Fibroblast of skin of left quadriceps (primary cell): ENCODE results near the gene OR6C74.

Experiments
- DNase-seq, 2 experiments: peaks; one replicate each; pipeline ENCODE4 v3.0.0-alpha.2; 2013; ENCODE audit warnings: low read depth in 2 of 2

OR6C74 gene

DNA sequence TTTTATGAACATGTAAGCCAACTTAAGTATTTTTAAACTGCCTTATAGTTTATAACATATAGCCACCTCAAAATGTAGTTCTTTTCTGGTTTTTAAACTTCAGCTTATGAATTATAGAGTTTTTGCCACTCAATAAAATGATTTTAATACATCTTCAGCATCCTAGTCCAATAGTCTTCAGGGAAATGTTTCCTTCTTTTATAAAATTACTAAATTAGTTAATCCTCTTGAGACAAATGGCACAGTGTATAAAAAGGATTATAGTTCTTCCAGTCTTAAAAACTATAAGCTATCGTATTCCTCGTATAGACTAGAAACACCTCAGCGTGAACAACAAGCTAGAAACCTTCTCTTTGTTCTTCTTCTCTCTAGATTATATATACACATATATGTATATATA, at the start of gene OR6C74:
Gene OR6C74, plus strand, starts transcription at position 301 of the 400 bp plus-strand sequence. CDS start 2,679 bp downstream, outside the sequence.
- DNase-seq: no peak

- no peak for DNase-seq
Observed at GRCh38 chr12:55220725-55221124, 23.7 kb upstream of the OR6C74 start, which contains the start of gene OR10A7. OR10A7 (plus strand) TSS chr12:55221025; CDS start chr12:55221025, 0 bp downstream.

DNA sequence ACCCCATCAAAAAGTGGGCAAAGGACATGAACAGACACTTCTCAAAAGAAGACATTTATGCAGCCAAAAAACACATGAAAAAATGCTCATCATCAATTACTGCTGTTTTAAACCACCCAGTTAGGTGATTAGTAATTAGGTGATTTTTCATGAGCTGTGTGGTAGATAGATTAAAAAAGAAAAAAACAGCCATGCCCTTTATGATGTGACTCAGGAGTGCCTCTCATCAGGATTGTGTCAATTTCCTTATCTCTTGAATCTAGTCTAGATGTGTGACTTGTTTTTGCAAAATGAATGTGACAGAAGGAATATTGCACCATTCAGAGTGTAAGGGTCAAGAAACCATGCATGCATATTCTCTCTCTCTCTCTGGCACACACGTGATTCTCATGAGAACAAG, 17.9 kb upstream of the OR6C74 start:
- DNase-seq: no peak

DNA sequence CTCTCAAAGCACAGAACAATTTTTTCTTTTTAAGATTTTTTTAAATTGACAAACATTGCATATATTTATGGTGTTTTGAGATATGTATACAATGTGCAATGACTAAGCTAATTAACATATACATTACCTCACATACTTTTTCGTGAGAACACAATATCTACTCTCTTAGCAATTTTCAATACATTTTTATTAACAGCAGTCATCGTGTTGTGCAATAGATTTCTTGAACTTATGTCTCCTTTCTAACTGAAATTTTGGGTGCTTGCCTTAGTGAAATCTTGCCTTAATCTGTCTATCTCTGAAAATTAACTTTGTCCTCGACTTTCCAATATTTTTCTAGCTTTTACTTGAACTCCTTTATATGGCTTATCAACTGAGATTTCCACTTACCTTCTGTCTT, 16.8 kb upstream of the OR6C74 start:
- DNase-seq: no peak

GRCh38 chr12:55246159-55246558, 1.8 kb downstream of the OR6C74 start:
- DNase-seq: no peak

DNA sequence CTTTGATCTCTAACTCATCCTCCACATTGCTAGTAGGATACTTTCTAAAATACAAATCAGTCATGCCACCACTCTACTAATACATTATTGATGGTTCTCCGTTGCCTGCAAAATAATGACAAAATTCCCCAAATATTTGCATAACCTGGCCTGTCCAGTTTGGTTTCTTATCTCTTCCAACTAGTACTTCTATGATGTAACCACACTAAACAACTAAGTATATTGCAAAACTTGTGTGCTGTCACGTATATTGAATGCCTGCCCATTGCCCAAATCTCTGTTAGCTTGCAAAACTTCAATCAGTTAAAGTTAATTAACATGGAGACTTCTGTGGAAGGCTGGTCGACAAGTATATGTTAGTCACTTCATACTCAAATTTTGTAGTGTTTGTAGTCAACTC, 6.5 kb downstream of the OR6C74 start:
- DNase-seq: no peak

DNA sequence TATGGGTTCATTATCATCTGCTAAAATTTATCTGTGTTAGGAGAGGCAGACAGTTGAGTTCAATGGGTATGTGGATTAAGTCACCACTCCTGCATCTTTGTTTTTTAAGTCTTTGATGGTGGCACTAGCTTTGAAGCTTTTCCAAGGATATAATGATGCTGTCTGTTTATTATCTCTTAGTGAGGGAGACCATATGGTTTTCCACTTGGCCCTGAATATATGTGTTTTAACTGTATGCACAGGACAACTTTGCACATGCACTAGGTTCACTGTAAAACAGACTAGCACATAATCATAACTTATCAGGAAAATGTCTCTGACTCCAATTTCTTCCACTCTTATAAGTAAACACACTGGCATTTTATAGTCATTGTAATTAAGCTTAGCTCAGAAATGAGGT, 8.9 kb downstream of the OR6C74 start:
- no peak for DNase-seq

- DNase-seq: no peak
Observed at GRCh38 chr12:55256831-55257230, 12.4 kb downstream of the OR6C74 start.

- no peak for DNase-seq
Observed at GRCh38 chr12:55258303-55258702, 13.9 kb downstream of the OR6C74 start.

DNA sequence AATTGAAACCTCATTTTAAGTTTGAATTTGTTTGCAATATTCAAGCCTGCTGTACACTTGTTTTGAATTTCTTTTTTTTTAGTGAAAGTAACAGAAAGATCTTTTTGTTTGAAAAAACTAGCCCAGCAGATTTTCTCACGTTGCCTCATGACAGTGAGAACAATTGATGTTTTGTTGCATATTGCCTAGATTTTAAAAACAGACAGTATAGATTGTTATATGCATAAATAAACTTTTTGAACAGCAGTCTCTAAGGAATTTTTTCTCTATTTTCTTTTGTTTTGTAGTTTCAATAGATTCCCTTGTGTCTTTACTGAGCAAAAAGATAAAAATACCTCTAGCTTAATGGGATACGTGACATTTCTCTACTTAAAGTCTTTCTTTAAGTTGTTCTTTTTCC, 36.6 kb downstream of the OR6C74 start:
- no peak for DNase-seq

DNA sequence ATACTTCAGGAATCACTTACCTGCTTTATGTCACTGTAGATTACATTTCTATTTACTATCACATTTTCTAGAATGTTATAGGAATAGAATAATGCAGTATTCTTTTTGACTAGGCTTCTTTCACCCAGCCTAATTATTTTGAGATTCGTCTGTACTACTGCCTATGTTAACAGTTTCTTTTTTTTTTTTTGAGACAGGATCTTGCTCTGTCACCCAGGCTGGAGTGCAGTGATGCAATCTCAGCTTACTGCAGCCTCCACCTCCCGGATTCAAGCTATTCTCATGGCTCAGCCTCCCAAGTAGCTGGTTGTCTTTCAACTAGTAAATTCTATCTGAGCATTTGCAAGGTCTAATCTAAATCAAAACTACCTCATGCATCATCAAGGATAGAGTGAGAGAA, 45.6 kb downstream of the OR6C74 start:
- no peak for DNase-seq
